Activated CD4-positive, alpha-beta T cell treated with anti-CD3 and anti-CD28 coated beads, Interleukin-2, amount 50 U/mL, for 48 hours (primary cell): ENCODE data around the gene XPR1.

Experiments
- DNase-seq, 2 experiments: peaks; one replicate each; pipeline ENCODE4 v3.0.0-alpha.2; 2020

Gene XPR1

DNA sequence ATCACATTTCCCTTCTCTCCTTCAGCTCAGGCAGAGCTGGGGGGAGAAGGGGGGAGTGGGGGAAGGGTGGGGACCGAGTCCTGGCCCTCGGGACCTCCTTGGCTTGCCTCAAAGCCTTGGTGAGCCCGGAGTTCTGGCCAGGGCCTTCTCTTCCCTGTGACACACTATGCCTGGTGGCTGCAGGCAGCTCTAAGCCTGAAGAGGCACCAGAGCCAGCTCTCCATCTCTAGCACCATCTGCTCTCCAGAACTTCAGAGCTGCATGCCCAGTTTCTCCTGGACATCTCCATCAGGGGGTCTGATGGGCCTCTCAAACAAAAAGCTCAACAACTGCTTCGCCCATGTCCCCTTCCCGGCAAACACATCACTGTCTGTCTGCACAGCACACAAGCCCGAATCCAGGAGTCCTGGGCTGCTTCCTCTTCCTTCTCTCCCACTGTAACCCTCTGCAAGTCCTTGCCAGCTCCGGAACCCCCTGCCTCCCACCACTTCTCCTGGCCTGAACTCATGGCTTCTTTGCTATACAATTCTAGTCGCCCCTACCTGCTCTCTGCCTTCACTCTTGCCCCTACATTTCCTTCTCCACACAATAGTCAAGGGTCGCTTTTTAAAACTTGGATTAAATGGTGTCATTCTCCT, 307.4 kb downstream of the XPR1 start:
- DNase-seq: no peak

DNA sequence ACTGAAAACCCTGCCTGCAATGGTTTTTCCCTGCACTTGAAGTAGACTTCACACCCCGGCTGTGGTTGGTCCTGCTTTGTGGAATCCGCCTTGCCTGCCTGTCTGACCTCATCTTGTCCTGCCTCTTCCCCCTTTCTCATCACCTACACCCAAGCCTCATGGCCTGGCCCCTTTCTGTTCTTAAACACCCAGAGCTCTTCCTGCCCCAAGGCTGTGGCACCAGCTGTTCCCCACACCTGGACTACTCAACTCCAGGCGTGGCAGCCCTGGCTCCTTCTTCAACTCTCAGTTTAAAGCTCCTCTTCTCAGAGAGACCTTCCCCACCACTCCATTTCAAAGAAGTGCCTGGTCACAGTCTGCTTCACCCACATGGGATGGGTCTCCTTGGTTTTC, 307.9 kb downstream of the XPR1 start:
- DNase-seq: no peak
